DOHH2 (cell line): ENCODE measurements around the gene MACROD2.

Experiments used
- EZH2phosphoT487 ChIP-seq: fragments of 200-600 bp; sonication (generic); IDR thresholded peaks from 2 replicates; pipeline ENCODE4 v1.6.1; 2017; ENCODE audit warnings: borderline replicate concordance, mild to moderate bottlenecking, antibody characterized with exemption, low read length, moderate library complexity, mixed read lengths
- TF ChIP-seq, protein P1 (sequence below): fragments of 200-600 bp; sonication (generic); IDR thresholded peaks from one replicate; pipeline ENCODE4 v1.5.1; 2014; ENCODE audit warnings: antibody characterized with exemption, mild to moderate bottlenecking, low read depth, low read length; ENCODE audit not compliant: poor library complexity, severe bottlenecking

DNA sequence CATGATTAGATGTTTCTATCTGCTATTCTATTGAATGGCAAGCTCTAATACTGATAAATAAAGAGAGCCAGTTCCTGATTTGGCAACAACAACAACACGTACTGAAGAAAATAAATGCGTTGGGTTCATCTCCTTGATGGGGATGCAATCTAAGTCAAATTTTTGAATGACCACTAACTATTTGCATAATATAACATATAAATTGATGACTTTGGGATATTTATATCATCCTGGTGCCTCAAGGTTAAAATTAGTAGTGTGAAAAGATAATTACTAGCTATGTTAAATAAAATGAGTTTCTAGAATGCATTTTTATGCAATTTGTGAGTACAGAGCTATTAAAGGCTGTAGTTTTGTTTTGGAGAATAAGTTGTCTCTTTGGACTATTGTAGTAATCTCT is 1681.5 kb downstream of the MACROD2 start:
- TF ChIP-seq, protein P1, sequence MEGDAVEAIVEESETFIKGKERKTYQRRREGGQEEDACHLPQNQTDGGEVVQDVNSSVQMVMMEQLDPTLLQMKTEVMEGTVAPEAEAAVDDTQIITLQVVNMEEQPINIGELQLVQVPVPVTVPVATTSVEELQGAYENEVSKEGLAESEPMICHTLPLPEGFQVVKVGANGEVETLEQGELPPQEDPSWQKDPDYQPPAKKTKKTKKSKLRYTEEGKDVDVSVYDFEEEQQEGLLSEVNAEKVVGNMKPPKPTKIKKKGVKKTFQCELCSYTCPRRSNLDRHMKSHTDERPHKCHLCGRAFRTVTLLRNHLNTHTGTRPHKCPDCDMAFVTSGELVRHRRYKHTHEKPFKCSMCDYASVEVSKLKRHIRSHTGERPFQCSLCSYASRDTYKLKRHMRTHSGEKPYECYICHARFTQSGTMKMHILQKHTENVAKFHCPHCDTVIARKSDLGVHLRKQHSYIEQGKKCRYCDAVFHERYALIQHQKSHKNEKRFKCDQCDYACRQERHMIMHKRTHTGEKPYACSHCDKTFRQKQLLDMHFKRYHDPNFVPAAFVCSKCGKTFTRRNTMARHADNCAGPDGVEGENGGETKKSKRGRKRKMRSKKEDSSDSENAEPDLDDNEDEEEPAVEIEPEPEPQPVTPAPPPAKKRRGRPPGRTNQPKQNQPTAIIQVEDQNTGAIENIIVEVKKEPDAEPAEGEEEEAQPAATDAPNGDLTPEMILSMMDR = no peak
- TF ChIP-seq EZH2phosphoT487 = no peak
